ENCODE data around the gene ZFP69B. TPM values are rescaled to one million over a fixed set of nuclear protein-coding genes. Genes with fewer than 3 reads are reported as not detected.

ZFP69B gene
- total RNA-seq: 1 to 10 TPM in 2 of 4 donors, under 1 TPM in 2; 0.39 to 2.3 (median 1.3) TPM

- H3K27ac ChIP-seq: peak within 1 kb of the TSS in 3 of 4 donors; percentile 68 to 76 (median 72)
- peak in 1 of 2 donors; percentile 53 for TF ChIP-seq EP300 (IDR thresholded peaks at IDR 0.05)
- TF ChIP-seq CTCF (IDR thresholded peaks at IDR 0.05): peak in 2 of 5 experiments; percentile 14 to 24
- peak in 1 of 2 donors; percentile 23 for TF ChIP-seq POLR2A (IDR thresholded peaks at IDR 0.05)
- peak; percentile 62 to 71 for DNase-seq (ENCODE audit: low spot score in 2 of 2)
- 0% methylated on average over 18 to 44 of the region's 64 CpGs for WGBS, 2 donors
- peaks cover 0 to 27% (median 0%) of the 10 kb centered on the region in 4 donors for H3K9me3 ChIP-seq
- no peaks in the 10 kb centered on the region for H3K27me3 ChIP-seq
- peak within 1 kb of the TSS; percentile 46 to 74 (median 54) for H3K4me3 ChIP-seq
- H3K36me3 ChIP-seq: peaks cover 0 to 9% (median 0%) of the 10 kb centered on the region in 3 donors
- H3K4me1 ChIP-seq: peaks cover 0 to 15% (median 5%) of the 10 kb centered on the region in 4 donors
These were observed at the start of gene ZFP69B for GRCh38 chr1:40449684-40450494. Gene ZFP69B (plus strand): TSS chr1:40450476. CDS start chr1:40450962, 486 bp downstream.

GRCh38 chr1:40401473-40402201 is 48.6 kb upstream of the ZFP69B start:
- Histone ChIP-seq H3K36me3 (no peaks in the 10 kb centered on the region), H3K4me3 (no peak overlapping the region), H3K9me3 (no peaks in the 10 kb centered on the region), H3K27me3 (no peaks in the 10 kb centered on the region), H3K27ac (peak overlapping the region in 1 of 4 donors; percentile 11), H3K4me1 (peaks cover 0 to 21% (median 6%) of the 10 kb centered on the region in 4 donors)
- 74 to 78% methylated on average over 7 of the region's 7 CpGs for WGBS, 2 donors
- DNase-seq (ENCODE audit: low spot score in 2 of 2): no peak
- TF ChIP-seq POLR2A (IDR thresholded peaks at IDR 0.05) (no peak), CTCF (IDR thresholded peaks at IDR 0.05) (no peak), EP300 (IDR thresholded peaks at IDR 0.05) (no peak)

- Histone ChIP-seq H3K27me3 (no peaks in the 10 kb centered on the region), H3K36me3 (peaks cover 0 to 18% (median 0%) of the 10 kb centered on the region in 3 donors), H3K9me3 (no peaks in the 10 kb centered on the region), H3K4me3 (no peak overlapping the region), H3K27ac (peak overlapping the region in 2 of 4 donors; percentile 12 to 58), H3K4me1 (peaks cover 0 to 15% (median 4%) of the 10 kb centered on the region in 4 donors)
- TF ChIP-seq POLR2A (IDR thresholded peaks at IDR 0.05) (no peak), CTCF (IDR thresholded peaks at IDR 0.05) (peak; percentile 71 to 87 (median 81))
- DNase-seq (ENCODE audit: low spot score in 2 of 2): no peak
- WGBS, 2 donors: 46 to 50% methylated on average over 11 of the region's 11 CpGs
These were observed 45.4 kb upstream of the ZFP69B start for GRCh38 chr1:40404670-40405462.

GRCh38 chr1:40405812-40406211 is 44.5 kb upstream of the ZFP69B start:
- Histone ChIP-seq H3K4me1 (peaks cover 0 to 15% (median 4%) of the 10 kb centered on the region in 4 donors), H3K9me3 (no peaks in the 10 kb centered on the region), H3K36me3 (peaks cover 0 to 24% (median 0%) of the 10 kb centered on the region in 3 donors), H3K4me3 (no peak overlapping the region), H3K27me3 (no peaks in the 10 kb centered on the region), H3K27ac (no peak overlapping the region)
- WGBS, 2 donors: 76% methylated on average over 4 of the region's 4 CpGs
- DNase-seq (ENCODE audit: low spot score in 2 of 2): no peak
- TF ChIP-seq EP300 (IDR thresholded peaks at IDR 0.05) (no peak), POLR2A (IDR thresholded peaks at IDR 0.05) (no peak), CTCF (IDR thresholded peaks at IDR 0.05) (no peak)
